ENCODE data around the gene SERTAD2. TPM values are rescaled to one million over a fixed set of nuclear protein-coding genes. Genes with fewer than 3 reads are reported as not detected.
A peak's percentile ranks its signal among the peaks of the same experiment; 100 is the strongest.

SERTAD2 gene
- total and polyA plus RNA-seq, 7 donors: 3.3 to 13.2 (median 10.3) TPM

- Histone ChIP-seq H3K27me3 (ENCODE audit: insufficient read depth in 3 of 3, low read length in 2 of 3) (no peaks in the 10 kb centered on the region), H3K4me3 (no peak overlapping the region), H3K27ac (no peak overlapping the region), H3K4me1 (peaks cover 12% of the 10 kb centered on the region), H3K9me3 (no peaks in the 10 kb centered on the region), H3K36me3 (ENCODE audit: insufficient read depth in 1 of 2, low read depth in 1 of 2) (no peaks in the 10 kb centered on the region)
- no peak for TF ChIP-seq CTCF (IDR thresholded peaks at IDR 0.05)
- ATAC-seq (no peak), DNase-seq (no peak)
- intact Hi-C loops (cut with DNase I): no loop called here
- WGBS, 3 donors: 96 to 100% (median 100%) methylated on average over 2 of the region's 2 CpGs
These were observed 2.7 kb upstream of the SERTAD2 start for GRCh38 chr2:64656379-64656778.

GRCh38 chr2:64655873-64656272 is 2.2 kb upstream of the SERTAD2 start:
- H3K27me3 ChIP-seq (ENCODE audit: insufficient read depth in 3 of 3, low read length in 2 of 3): no peaks in the 10 kb centered on the region
- H3K4me3 ChIP-seq: no peak overlapping the region
- no peaks in the 10 kb centered on the region for H3K36me3 ChIP-seq (ENCODE audit: insufficient read depth in 1 of 2, low read depth in 1 of 2)
- H3K4me1 ChIP-seq: peaks cover 17% of the 10 kb centered on the region
- no peak for DNase-seq
- no peaks in the 10 kb centered on the region for H3K9me3 ChIP-seq
- 85 to 92% (median 89%) methylated on average over 3 of the region's 3 CpGs for WGBS, 3 donors
- intact Hi-C loops (cut with DNase I): loop anchor here in 1 of 2 donors (2.0 kb wide), 1 partner anchor 95 kb away; no protein-coding TSS in a partner anchor
- no peak for TF ChIP-seq CTCF (IDR thresholded peaks at IDR 0.05)
- no peak for ATAC-seq
- no peak overlapping the region for H3K27ac ChIP-seq

- peaks cover 24% of the 10 kb centered on the region for H3K4me1 ChIP-seq
- no peaks in the 10 kb centered on the region for H3K9me3 ChIP-seq
- intact Hi-C loops (cut with DNase I): loop anchor here in 1 of 2 donors (2.0 kb wide), 1 partner anchor 96 kb away; no protein-coding TSS in a partner anchor
- no peak for ATAC-seq
- no peak for TF ChIP-seq CTCF (IDR thresholded peaks at IDR 0.05)
- no peaks in the 10 kb centered on the region for H3K36me3 ChIP-seq (ENCODE audit: insufficient read depth in 1 of 2, low read depth in 1 of 2)
- 62 to 71% (median 71%) methylated on average over 7 of the region's 7 CpGs for WGBS, 3 donors
- H3K27ac ChIP-seq: peak overlapping the region; percentile 98
- no peak for DNase-seq
- peak overlapping the region; percentile 82 for H3K4me3 ChIP-seq
- H3K27me3 ChIP-seq (ENCODE audit: insufficient read depth in 3 of 3, low read length in 2 of 3): no peaks in the 10 kb centered on the region
These were observed 1.4 kb upstream of the SERTAD2 start for GRCh38 chr2:64655018-64655664.

- no peak for TF ChIP-seq CTCF (IDR thresholded peaks at IDR 0.05)
- no peaks in the 10 kb centered on the region for H3K9me3 ChIP-seq
- ATAC-seq: peak; percentile 68 to 72 (median 70)
- 0% methylated on average over 45 to 70 of the region's 70 CpGs for WGBS, 3 donors
- intact Hi-C loops (cut with DNase I): loop anchor here (2.0 to 5.0 kb wide), 5 partner anchors 97 to 647 kb away; no protein-coding TSS in a partner anchor
- H3K4me1 ChIP-seq: peaks cover 32% of the 10 kb centered on the region
- H3K27me3 ChIP-seq (ENCODE audit: insufficient read depth in 3 of 3, low read length in 2 of 3): no peaks in the 10 kb centered on the region
- peak; percentile 86 to 93 for DNase-seq
- H3K27ac ChIP-seq: peak overlapping the region; percentile 98
- no peaks in the 10 kb centered on the region for H3K36me3 ChIP-seq (ENCODE audit: insufficient read depth in 1 of 2, low read depth in 1 of 2)
- H3K4me3 ChIP-seq: peak overlapping the region; percentile 82
These were observed 524 bp upstream of the SERTAD2 start for GRCh38 chr2:64654063-64654811.
